ENCODE measurements around the gene INTS4.

Gene INTS4

GRCh38 chr11:78039391-78039918, 45.0 kb upstream of the INTS4 start:
- ChIA-PET POLR2A (no interaction called here), CTCF (interaction anchor here (1.3 kb wide), 1 partner anchor 9 kb away, joined by 4 read pairs; no protein-coding TSS in a partner anchor)
- Histone ChIP-seq H3K27ac (ENCODE audit: insufficient read depth in 1 of 2, low read depth in 1 of 2, low read length in 2 of 2, poor library complexity in 1 of 2, severe bottlenecking in 2 of 2) (peak overlapping the region in 1 of 2 experiments; percentile 78), H3K27me3 (replicated peaks in 2 of 5; ENCODE audit: control insufficient read depth in 4 of 5, insufficient read depth in 5 of 5, low read length in 4 of 5) (no peaks in the 10 kb centered on the region), H3K4me3 (ENCODE audit: control insufficient read depth in 1 of 7, extremely low read depth in 1 of 7, insufficient read depth in 4 of 7, low read depth in 2 of 7, low read length in 6 of 7) (peak overlapping the region in 3 of 7 experiments; percentile 44 to 62 (median 49)), H3K36me3 (ENCODE audit: control insufficient read depth in 4 of 4, insufficient read depth in 4 of 4, low read length in 3 of 4) (no peaks in the 10 kb centered on the region), H3K9me3 (ENCODE audit: control extremely low read depth in 1 of 5, control insufficient read depth in 4 of 5, insufficient read depth in 2 of 5, low read depth in 1 of 5, low read length in 4 of 5) (no peaks in the 10 kb centered on the region), H3K4me1 (ENCODE audit: control extremely low read depth in 1 of 4, control insufficient read depth in 4 of 4, insufficient read depth in 4 of 4, low read length in 3 of 4) (peaks cover 0 to 20% (median 15%) of the 10 kb centered on the region in 4 experiments)
- DNase-seq, result peak in 1 of 3 donors; percentile 31
- WGBS (ENCODE audit: insufficient coverage), result no CpG with 5 or more reads among the region's 4 CpGs

GRCh38 chr11:78038697-78039313, 44.3 kb upstream of the INTS4 start:
- no peak overlapping the region for H3K27ac ChIP-seq (ENCODE audit: insufficient read depth in 1 of 2, low read depth in 1 of 2, low read length in 2 of 2, poor library complexity in 1 of 2, severe bottlenecking in 2 of 2)

GRCh38 chr11:78037825-78038620, 43.6 kb upstream of the INTS4 start:
- Histone ChIP-seq H3K27ac (ENCODE audit: insufficient read depth in 1 of 2, low read depth in 1 of 2, low read length in 2 of 2, poor library complexity in 1 of 2, severe bottlenecking in 2 of 2) (no peak overlapping the region), H3K4me3 (ENCODE audit: control insufficient read depth in 1 of 7, extremely low read depth in 1 of 7, insufficient read depth in 4 of 7, low read depth in 2 of 7, low read length in 6 of 7) (no peak overlapping the region), H3K36me3 (ENCODE audit: control insufficient read depth in 4 of 4, insufficient read depth in 4 of 4, low read length in 3 of 4) (no peaks in the 10 kb centered on the region), H3K9me3 (ENCODE audit: control extremely low read depth in 1 of 5, control insufficient read depth in 4 of 5, insufficient read depth in 2 of 5, low read depth in 1 of 5, low read length in 4 of 5) (no peaks in the 10 kb centered on the region), H3K27me3 (replicated peaks in 2 of 5; ENCODE audit: control insufficient read depth in 4 of 5, insufficient read depth in 5 of 5, low read length in 4 of 5) (no peaks in the 10 kb centered on the region), H3K4me1 (ENCODE audit: control extremely low read depth in 1 of 4, control insufficient read depth in 4 of 4, insufficient read depth in 4 of 4, low read length in 3 of 4) (peaks cover 0 to 20% (median 15%) of the 10 kb centered on the region in 4 experiments)
- WGBS (ENCODE audit: insufficient coverage), result 100% methylated on average over 6 of the region's 9 CpGs
- DNase-seq, result no peak
- CTCF ChIA-PET, result interaction anchor here (0.9 to 5.2 kb wide), 2 partner anchors 7 to 38 kb away, joined by 3 to 41 read pairs; no protein-coding TSS in a partner anchor
- POLR2A ChIA-PET, result interaction anchor here (0.6 to 1.0 kb wide), 2 partner anchors 18 to 111 kb away, joined by 3 to 4 read pairs; no protein-coding TSS in a partner anchor

More at GRCh38 chr11:78038697-78039313, 44.3 kb upstream of the INTS4 start:
- no peaks in the 10 kb centered on the region for H3K27me3 ChIP-seq (replicated peaks in 2 of 5; ENCODE audit: control insufficient read depth in 4 of 5, insufficient read depth in 5 of 5, low read length in 4 of 5)
- WGBS (ENCODE audit: insufficient coverage), result 100% methylated on average over 3 of the region's 8 CpGs
- peaks cover 0 to 20% (median 15%) of the 10 kb centered on the region in 4 experiments for H3K4me1 ChIP-seq (ENCODE audit: control extremely low read depth in 1 of 4, control insufficient read depth in 4 of 4, insufficient read depth in 4 of 4, low read length in 3 of 4)
- ChIA-PET POLR2A (no interaction called here), CTCF (interaction anchor here (1.3 kb wide), 1 partner anchor 8 kb away, joined by 4 read pairs; no protein-coding TSS in a partner anchor)
- no peak overlapping the region for H3K4me3 ChIP-seq (ENCODE audit: control insufficient read depth in 1 of 7, extremely low read depth in 1 of 7, insufficient read depth in 4 of 7, low read depth in 2 of 7, low read length in 6 of 7)
- DNase-seq, result no peak
- H3K9me3 ChIP-seq (ENCODE audit: control extremely low read depth in 1 of 5, control insufficient read depth in 4 of 5, insufficient read depth in 2 of 5, low read depth in 1 of 5, low read length in 4 of 5), result no peaks in the 10 kb centered on the region
- no peaks in the 10 kb centered on the region for H3K36me3 ChIP-seq (ENCODE audit: control insufficient read depth in 4 of 4, insufficient read depth in 4 of 4, low read length in 3 of 4)

DNA sequence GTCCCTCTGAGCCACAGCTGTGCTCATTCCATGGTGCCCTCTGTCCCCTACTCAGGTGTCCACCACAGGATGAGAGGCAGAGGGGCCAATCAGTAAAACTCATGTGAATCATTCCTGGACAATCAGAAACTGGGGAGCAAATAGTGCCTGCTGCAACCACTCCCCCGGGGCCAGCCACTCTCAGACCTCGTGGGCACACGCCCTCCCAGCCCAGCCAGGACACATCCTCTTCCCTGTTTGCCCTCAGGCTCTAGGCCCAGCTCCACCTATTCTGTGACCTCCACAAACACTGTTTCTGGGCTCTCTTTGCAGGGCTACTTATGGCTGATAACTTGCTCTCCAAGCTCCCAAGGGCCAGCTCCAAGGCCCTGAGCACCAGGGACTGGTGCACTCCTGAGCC, 42.6 kb upstream of the INTS4 start:
- ChIA-PET CTCF (interaction anchor here (0.9 to 5.2 kb wide), 2 partner anchors 8 to 38 kb away, joined by 3 to 41 read pairs; no protein-coding TSS in a partner anchor), POLR2A (interaction anchor here (1.0 kb wide), 1 partner anchor 17 kb away, joined by 4 read pairs; no protein-coding TSS in a partner anchor)
- Histone ChIP-seq H3K4me1 (ENCODE audit: control extremely low read depth in 1 of 4, control insufficient read depth in 4 of 4, insufficient read depth in 4 of 4, low read length in 3 of 4) (peaks cover 0 to 20% (median 17%) of the 10 kb centered on the region in 4 experiments), H3K4me3 (ENCODE audit: control insufficient read depth in 1 of 7, extremely low read depth in 1 of 7, insufficient read depth in 4 of 7, low read depth in 2 of 7, low read length in 6 of 7) (no peak overlapping the region), H3K9me3 (ENCODE audit: control extremely low read depth in 1 of 5, control insufficient read depth in 4 of 5, insufficient read depth in 2 of 5, low read depth in 1 of 5, low read length in 4 of 5) (no peaks in the 10 kb centered on the region), H3K27ac (ENCODE audit: insufficient read depth in 1 of 2, low read depth in 1 of 2, low read length in 2 of 2, poor library complexity in 1 of 2, severe bottlenecking in 2 of 2) (no peak overlapping the region), H3K27me3 (replicated peaks in 2 of 5; ENCODE audit: control insufficient read depth in 4 of 5, insufficient read depth in 5 of 5, low read length in 4 of 5) (no peaks in the 10 kb centered on the region), H3K36me3 (ENCODE audit: control insufficient read depth in 4 of 4, insufficient read depth in 4 of 4, low read length in 3 of 4) (no peaks in the 10 kb centered on the region)
- no peak for DNase-seq
- WGBS (ENCODE audit: insufficient coverage), result 90% methylated on average over 3 of the region's 3 CpGs

DNA sequence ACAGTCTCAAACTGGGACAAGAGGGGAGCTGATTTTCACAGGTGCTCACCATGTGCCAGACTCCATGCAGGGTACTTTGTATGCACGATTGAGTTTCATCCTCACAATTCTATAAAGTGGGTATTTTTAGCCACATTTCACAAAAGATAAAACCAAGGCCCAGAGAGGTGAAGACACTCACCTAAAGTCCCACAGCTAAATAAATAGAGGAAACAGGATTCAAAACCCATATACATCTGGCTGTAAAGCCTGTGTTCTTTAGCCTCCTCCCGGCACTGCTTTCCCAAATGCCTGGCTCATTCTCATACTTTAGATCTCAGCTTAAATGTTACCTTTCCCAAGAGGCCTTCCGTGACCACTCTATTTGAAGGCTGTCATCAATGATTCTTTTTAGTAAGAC, 41.8 kb upstream of the INTS4 start:
- peaks cover 0 to 25% (median 17%) of the 10 kb centered on the region in 4 experiments for H3K4me1 ChIP-seq (ENCODE audit: control extremely low read depth in 1 of 4, control insufficient read depth in 4 of 4, insufficient read depth in 4 of 4, low read length in 3 of 4)
- DNase-seq, result no peak
- no peaks in the 10 kb centered on the region for H3K9me3 ChIP-seq (ENCODE audit: control extremely low read depth in 1 of 5, control insufficient read depth in 4 of 5, insufficient read depth in 2 of 5, low read depth in 1 of 5, low read length in 4 of 5)
- H3K27ac ChIP-seq (ENCODE audit: insufficient read depth in 1 of 2, low read depth in 1 of 2, low read length in 2 of 2, poor library complexity in 1 of 2, severe bottlenecking in 2 of 2), result no peak overlapping the region
- H3K4me3 ChIP-seq (ENCODE audit: control insufficient read depth in 1 of 7, extremely low read depth in 1 of 7, insufficient read depth in 4 of 7, low read depth in 2 of 7, low read length in 6 of 7), result no peak overlapping the region
- H3K36me3 ChIP-seq (ENCODE audit: control insufficient read depth in 4 of 4, insufficient read depth in 4 of 4, low read length in 3 of 4), result no peaks in the 10 kb centered on the region
- WGBS (ENCODE audit: insufficient coverage), result 100% methylated on average over 2 of the region's 3 CpGs
- ChIA-PET POLR2A (no interaction called here), CTCF (interaction anchor here (5.2 kb wide), 1 partner anchor 9 kb away, joined by 41 read pairs; no protein-coding TSS in a partner anchor)
- no peaks in the 10 kb centered on the region for H3K27me3 ChIP-seq (replicated peaks in 2 of 5; ENCODE audit: control insufficient read depth in 4 of 5, insufficient read depth in 5 of 5, low read length in 4 of 5)

- H3K36me3 ChIP-seq (ENCODE audit: control insufficient read depth in 4 of 4, insufficient read depth in 4 of 4, low read length in 3 of 4), result no peaks in the 10 kb centered on the region
- no peaks in the 10 kb centered on the region for H3K9me3 ChIP-seq (ENCODE audit: control extremely low read depth in 1 of 5, control insufficient read depth in 4 of 5, insufficient read depth in 2 of 5, low read depth in 1 of 5, low read length in 4 of 5)
- ChIA-PET POLR2A (no interaction called here), CTCF (interaction anchor here (0.7 to 5.2 kb wide), 4 partner anchors 10 to 611 kb away, joined by 3 to 41 read pairs (median 3); no protein-coding TSS in a partner anchor)
- WGBS (ENCODE audit: insufficient coverage), result 88% methylated on average over 7 of the region's 10 CpGs
- no peak for DNase-seq
- no peak overlapping the region for H3K27ac ChIP-seq (ENCODE audit: insufficient read depth in 1 of 2, low read depth in 1 of 2, low read length in 2 of 2, poor library complexity in 1 of 2, severe bottlenecking in 2 of 2)
- no peak overlapping the region for H3K4me3 ChIP-seq (ENCODE audit: control insufficient read depth in 1 of 7, extremely low read depth in 1 of 7, insufficient read depth in 4 of 7, low read depth in 2 of 7, low read length in 6 of 7)
- no peaks in the 10 kb centered on the region for H3K27me3 ChIP-seq (replicated peaks in 2 of 5; ENCODE audit: control insufficient read depth in 4 of 5, insufficient read depth in 5 of 5, low read length in 4 of 5)
- H3K4me1 ChIP-seq (ENCODE audit: control extremely low read depth in 1 of 4, control insufficient read depth in 4 of 4, insufficient read depth in 4 of 4, low read length in 3 of 4), result peaks cover 0 to 23% (median 14%) of the 10 kb centered on the region in 4 experiments
Measured at GRCh38 chr11:78034623-78035022, 40.2 kb upstream of the INTS4 start.

All from common myeloid progenitor, CD34-positive (primary cell).